KOPT-K1 (cell line): ENCODE results near the gene NSD1.

Source experiments
- H3K27ac ChIP-seq: fragments of 200-600 bp; sonication (generic); 2 replicates; pipeline ENCODE4 v1.5.1; 2016; ENCODE audit warnings: antibody characterized with exemption, mild to moderate bottlenecking, low read depth, low read length; ENCODE audit not compliant: poor library complexity, severe bottlenecking
- H3K36me3 ChIP-seq: fragments of 200-600 bp; sonication (generic); 2 replicates; pipeline ENCODE4 v1.5.1; 2017; ENCODE audit warnings: antibody characterized with exemption, mild to moderate bottlenecking, low read length, moderate library complexity; ENCODE audit not compliant: insufficient read depth
- H3K9me3 ChIP-seq: fragments of 200-600 bp; sonication (generic); 2 replicates; pipeline ENCODE4 v1.5.1; 2017; ENCODE audit warnings: antibody characterized with exemption, low read length, mild to moderate bottlenecking; ENCODE audit not compliant: insufficient read depth, poor library complexity, severe bottlenecking

Gene NSD1

GRCh38 chr5:177094224-177095087 is 39.1 kb upstream of the NSD1 start:
- no peaks in the 10 kb centered on the region for H3K36me3 ChIP-seq
- H3K9me3 ChIP-seq = no peaks in the 10 kb centered on the region
- H3K27ac ChIP-seq = no peak overlapping the region

DNA sequence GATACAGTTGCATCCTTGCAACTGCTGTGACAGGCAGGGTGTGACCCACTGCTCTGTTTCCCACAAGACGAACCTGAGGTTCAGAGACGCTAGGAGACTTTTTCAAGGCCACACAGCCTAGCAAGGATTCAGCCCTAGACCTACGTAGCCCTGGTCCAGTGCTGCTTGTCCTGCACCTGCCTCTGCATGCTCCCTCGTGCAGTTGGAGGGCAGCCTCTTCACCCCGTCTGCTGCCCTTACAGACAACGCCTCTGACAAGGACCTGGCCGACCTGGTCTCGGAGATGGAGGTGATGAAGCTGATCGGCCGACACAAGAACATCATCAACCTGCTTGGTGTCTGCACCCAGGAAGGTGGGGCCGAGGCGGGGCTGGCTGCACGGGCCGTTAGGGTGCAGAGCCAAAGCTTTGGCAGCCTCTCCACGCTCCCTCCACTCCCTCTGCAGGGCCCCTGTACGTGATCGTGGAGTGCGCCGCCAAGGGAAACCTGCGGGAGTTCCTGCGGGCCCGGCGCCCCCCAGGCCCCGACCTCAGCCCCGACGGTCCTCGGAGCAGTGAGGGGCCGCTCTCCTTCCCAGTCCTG is 38.4 kb upstream of the NSD1 start:
- no peak overlapping the region for H3K27ac ChIP-seq
- H3K36me3 ChIP-seq = no peaks in the 10 kb centered on the region
- H3K9me3 ChIP-seq = no peaks in the 10 kb centered on the region

- no peaks in the 10 kb centered on the region for H3K9me3 ChIP-seq
- H3K36me3 ChIP-seq = no peaks in the 10 kb centered on the region
- H3K27ac ChIP-seq = no peak overlapping the region
Measured at GRCh38 chr5:177096162-177097015, 37.2 kb upstream of the NSD1 start.

GRCh38 chr5:177097016-177097985 is 36.3 kb upstream of the NSD1 start:
- H3K9me3 ChIP-seq = no peaks in the 10 kb centered on the region
- no peak overlapping the region for H3K27ac ChIP-seq
- no peaks in the 10 kb centered on the region for H3K36me3 ChIP-seq

DNA sequence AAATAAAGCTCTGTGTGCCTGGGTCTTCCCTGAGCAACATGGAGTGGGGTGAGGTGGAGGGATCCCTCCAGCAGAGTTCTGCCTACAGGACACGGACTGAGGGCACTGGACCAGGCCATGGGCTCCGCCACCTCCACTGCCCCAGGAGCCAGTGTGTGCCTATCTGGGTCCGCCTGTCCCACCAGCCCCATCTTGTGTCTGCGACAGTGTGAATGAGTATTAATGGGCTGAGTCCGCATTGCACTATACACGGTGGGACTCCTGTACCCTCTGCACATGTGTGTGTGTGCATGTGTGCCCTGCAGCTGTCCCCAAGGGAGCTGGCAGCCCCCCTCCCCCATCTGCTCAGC is 35.5 kb upstream of the NSD1 start:
- no peak overlapping the region for H3K27ac ChIP-seq
- H3K36me3 ChIP-seq = no peaks in the 10 kb centered on the region
- H3K9me3 ChIP-seq = no peaks in the 10 kb centered on the region

GRCh38 chr5:177098470-177099141 is 35.0 kb upstream of the NSD1 start:
- H3K9me3 ChIP-seq = no peaks in the 10 kb centered on the region
- no peaks in the 10 kb centered on the region for H3K36me3 ChIP-seq
- no peak overlapping the region for H3K27ac ChIP-seq

DNA sequence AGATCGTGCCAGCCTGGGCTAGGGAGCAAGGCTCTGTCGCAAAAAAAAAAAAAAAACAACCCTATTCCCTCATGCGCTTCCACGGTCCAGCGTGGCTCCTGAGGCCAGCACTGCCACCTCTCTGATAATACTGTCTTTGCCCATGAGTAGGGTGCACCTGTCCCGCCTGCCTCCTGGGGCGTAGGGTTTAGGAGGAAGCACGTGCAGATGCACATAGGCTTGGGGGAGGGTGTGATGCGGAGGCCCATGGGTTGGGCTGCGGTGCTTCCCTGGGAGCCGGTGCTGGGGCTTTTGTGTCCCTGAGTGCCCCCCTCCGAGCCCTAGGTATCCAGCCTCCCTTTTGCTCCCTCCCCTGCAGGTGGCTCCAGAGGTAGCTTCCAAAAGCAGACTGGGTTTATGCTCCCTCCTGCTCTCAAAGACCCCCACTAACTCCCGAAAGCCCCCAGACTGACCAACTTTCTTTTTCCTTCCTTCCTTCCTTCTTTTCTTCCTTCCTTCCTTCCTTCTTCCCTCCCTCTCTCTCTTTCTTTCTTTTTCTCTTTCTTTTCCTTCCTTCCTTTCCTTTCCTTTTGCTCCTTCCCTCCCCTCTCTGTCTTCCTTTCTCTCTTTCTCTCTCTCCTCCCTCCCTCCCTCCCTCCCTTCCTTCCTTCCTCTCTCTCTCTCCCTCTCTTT is 34.0 kb upstream of the NSD1 start:
- H3K9me3 ChIP-seq = no peaks in the 10 kb centered on the region
- no peak overlapping the region for H3K27ac ChIP-seq
- no peaks in the 10 kb centered on the region for H3K36me3 ChIP-seq

DNA sequence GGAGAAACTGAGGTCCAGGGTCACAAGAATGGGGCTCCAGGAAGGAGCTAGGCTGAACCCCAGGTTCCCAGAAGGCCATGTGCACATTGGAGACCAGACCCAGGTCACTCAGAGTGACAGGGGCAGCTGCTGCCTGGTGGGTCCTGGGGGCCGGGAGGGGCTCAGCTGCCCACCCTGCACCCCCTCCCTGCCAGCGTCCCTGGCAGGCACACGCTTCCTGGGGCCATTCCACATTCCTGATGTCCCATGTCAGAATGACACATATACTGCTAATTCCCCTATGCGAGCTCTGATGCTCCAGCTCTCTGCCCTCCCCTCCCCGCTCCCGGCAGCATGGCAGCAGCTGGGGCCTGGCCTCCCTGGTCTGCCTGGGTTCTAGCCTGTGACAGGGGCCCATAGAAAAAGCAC is 32.9 kb upstream of the NSD1 start:
- Histone ChIP-seq H3K27ac (no peak overlapping the region), H3K9me3 (no peaks in the 10 kb centered on the region), H3K36me3 (no peaks in the 10 kb centered on the region)

GRCh38 chr5:177103523-177104253 is 29.9 kb upstream of the NSD1 start:
- Histone ChIP-seq H3K9me3 (no peaks in the 10 kb centered on the region), H3K27ac (no peak overlapping the region), H3K36me3 (no peaks in the 10 kb centered on the region)

DNA sequence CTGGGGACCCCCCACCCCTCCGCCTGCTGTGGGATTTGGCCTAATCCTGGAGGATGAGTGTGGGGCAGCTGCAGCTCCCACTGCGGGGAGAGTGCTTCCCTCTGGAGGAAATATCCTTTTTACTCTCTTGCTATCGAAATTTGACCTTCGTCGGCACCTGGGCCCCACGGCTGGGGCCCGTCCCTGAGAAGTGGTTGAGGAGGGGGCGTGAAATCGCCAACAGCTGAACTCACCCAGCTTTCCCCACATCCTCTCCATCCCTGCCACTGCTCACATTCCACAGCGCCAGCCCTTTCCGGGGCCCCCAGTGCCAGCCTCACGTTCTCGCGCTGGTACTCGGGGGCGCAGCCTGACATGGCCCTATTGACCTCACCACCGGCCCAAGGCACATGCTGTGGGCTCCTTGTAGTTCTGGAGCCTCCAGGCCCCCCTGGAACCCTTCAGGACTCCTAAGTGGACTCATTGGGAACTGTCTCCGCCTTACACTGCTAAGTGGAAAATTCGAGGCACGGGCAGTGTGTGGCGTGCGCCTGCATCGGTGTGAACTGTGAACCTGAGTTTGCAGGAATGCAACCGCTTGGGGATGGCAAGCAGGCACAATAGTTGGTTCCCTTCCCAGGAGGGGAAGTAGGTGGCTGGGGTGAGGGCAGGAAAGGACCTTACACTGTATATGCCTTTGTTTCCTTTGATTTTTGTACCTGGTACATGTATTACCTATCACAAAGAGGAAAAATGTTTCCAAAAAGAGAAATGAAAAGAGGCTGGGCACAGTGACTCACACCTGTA is 27.7 kb upstream of the NSD1 start:
- no peaks in the 10 kb centered on the region for H3K9me3 ChIP-seq

DNA sequence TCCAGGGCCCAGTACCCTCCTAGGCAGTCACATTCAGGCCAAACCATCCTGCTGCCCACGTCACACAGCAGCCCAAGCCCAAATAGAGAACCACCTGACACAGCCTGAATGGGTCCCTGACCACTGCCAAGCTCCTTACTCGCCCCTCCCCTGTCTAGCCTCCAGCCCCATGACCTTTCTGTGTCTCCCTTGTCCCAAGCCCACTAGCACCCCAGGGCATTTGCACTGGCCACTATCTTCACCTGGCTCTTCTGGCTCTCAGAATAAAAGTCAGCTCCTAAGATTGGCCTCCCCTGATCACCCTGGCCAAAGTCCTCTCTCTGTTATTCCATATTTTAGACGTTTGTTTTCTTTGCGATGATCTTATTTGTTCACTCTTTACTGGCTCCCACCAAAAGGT is 26.4 kb upstream of the NSD1 start:
- Histone ChIP-seq H3K27ac (no peak overlapping the region), H3K9me3 (no peaks in the 10 kb centered on the region), H3K36me3 (no peaks in the 10 kb centered on the region)

More for the DNA sequence above, 27.7 kb upstream of the NSD1 start:
- Histone ChIP-seq H3K36me3 (no peaks in the 10 kb centered on the region), H3K27ac (no peak overlapping the region)

- Histone ChIP-seq H3K27ac (no peak overlapping the region), H3K9me3 (no peaks in the 10 kb centered on the region)
Measured at GRCh38 chr5:177109810-177110209, 23.8 kb upstream of the NSD1 start.

More at GRCh38 chr5:177109810-177110209, 23.8 kb upstream of the NSD1 start:
- no peaks in the 10 kb centered on the region for H3K36me3 ChIP-seq
